Activated T-helper 9 cell treated with anti-CD3 and anti-CD28 coated beads, Interleukin-2, amount 50 U/mL, for 16 hours (primary cell): ENCODE results near the gene DUSP1.
"Not testable (repeated sequence)": the region's sequence is repeated elsewhere in the genome, so short reads cannot be mapped to it uniquely, and the experiment has no call there.

Experiments
- DNase-seq: peaks from one replicate; pipeline ENCODE4 v3.0.0-alpha.2; 2020; ENCODE audit warnings: low read depth

Gene DUSP1

DNA sequence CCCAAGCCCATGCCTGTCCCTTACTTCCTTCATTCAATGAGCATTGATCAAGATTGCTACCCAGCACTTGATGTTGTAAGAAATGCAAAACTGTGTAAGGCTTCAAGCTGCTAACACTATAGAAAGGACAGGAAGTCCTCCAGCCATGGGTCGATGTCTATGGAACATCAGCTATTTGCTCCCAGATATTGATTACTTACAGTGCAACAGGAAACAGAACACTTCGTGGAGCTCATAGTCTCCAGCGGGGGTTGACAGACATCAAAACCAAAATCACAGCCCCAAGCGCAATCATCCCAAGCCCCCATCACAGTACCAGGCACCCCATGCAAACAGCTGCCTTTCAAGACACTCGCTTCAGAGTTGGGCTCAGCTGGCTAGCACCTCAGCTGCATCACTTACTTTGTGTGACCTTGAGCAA lies 26.8 kb upstream of the DUSP1 start:
- DNase-seq = no peak

DNA sequence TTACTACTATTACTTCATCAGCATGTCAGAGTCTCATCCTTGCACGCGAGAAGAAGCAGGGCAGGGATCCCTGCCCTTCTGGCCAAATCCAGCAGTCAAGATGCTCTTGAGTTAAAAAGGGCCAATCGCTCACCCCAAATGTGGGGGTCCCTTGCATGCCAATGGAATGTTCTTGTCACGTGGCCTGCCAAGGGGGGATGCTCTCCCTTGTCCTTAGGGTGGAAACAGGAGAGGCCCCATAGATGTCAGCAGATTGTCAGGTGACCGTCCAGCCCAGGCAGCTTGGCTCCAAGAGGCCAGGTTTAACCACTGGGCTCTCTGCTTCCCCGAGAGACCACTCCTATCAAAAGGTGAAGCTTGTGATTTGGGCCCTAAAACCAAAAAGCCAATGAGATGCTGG lies 25.3 kb upstream of the DUSP1 start:
- DNase-seq = no peak

DNA sequence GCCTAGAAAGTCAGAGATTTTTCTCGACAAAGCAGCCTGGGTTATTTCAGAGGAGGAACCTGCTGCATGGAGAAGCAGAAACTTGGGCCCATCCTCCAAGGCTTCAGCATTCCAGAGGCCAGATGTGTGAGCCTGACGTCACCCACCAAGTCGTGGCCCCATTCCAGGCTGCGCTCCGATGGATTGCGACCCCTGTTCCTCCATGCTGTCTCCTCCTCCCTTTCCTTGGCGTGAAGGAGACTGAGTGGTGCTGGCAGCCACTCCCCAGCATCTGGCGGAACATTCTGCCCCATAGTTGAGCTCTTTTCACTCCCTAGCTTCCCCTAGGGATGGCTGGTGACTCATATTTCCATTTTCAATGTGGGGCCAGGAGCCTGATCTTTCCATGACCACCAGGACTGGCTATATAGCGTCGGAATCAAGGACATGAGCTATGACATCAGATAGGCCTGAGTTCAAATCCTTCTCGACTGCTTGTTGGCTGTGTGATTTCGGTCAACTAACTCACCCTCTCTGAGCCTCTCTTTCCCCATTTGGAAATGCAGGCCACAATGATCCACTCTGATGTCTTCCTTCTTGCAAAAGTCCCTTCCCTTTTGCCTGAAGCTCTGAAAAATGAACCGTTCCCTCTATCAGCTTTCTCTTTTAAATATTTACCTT lies 24.5 kb upstream of the DUSP1 start:
- no peak for DNase-seq

DNA sequence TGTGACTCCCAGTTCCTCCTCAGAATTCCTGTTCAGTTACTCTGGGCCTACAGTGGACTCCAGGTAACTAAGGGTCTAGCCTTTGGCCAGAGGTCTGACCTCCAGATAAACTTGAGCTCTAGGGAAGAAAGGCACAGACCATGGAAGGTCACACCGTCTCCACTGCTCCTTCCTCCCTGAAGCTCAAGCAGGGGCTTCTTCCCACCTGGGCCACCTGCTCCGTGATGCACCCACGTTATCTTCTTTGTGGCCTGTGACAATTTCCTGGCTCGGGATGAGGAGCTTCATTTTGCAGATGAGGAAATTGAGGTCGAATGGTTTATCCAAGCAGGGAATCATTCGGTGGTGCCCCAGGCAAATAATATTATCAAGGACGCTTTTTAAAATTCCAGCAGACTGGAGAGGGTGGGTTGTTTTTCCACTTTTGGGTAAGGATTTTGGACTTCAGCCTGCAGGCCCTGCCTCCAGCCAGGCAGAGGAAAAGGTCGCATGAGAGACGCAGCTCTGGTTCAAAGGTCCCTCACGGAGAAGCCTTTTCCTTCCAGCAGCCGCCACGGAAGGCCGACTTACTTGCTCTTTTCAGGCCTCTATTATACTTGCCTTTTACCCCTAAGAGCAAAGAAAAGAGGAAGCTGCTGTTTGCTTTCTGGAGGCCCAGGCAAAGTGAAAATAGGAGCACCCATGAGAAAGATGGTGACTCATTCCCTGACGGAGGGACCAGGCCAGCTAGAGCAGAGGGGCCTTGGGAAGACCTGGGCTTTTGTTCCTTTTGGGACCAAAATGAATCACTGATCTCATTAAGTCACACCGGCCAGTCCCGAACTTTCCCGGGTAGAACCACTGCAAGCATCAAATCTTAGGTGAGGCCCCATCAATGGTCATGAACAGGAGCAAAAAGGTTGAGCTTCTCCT lies 22.8 kb upstream of the DUSP1 start:
- no peak for DNase-seq

DNA sequence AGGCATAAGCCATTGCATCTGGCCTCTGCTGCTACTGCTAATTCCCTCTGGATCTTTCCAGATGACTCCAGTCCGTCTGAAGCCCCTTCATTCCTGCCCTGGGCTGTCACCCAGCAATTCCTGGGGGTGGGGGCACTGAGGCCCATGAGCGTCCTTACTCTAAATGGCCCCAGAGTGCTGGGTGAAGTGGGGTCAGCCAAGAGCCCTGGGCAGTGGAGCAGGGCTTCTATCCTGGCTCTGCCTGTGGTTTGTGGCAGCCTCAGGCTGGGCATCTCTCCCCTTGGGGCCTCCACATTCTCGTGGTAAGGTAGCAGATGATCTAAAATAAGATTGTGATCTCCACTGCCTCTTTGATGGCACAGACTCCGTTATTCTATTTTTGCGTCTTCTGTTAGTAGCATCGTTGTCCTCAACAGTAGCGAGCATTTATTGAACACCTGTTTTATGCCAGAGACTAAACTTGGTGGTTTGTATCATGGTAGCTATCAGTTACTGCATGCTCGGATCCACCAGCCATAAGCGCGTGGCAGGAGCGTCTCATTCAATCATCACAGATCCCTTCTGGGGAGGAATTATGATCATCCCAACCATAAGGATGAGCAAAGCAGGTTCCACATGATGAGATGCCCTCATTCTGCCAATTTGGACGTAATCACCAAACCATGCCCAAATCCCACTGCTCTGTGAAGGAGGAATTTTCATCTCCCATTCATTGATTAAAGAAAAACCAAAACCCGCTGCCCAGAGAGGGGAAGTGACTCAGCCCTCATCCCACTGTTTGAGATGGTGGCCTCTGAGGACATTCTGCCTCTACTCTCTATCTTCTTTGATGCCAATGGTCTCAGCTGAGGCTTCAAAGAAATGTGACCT lies 21.9 kb upstream of the DUSP1 start:
- DNase-seq = no peak

DNA sequence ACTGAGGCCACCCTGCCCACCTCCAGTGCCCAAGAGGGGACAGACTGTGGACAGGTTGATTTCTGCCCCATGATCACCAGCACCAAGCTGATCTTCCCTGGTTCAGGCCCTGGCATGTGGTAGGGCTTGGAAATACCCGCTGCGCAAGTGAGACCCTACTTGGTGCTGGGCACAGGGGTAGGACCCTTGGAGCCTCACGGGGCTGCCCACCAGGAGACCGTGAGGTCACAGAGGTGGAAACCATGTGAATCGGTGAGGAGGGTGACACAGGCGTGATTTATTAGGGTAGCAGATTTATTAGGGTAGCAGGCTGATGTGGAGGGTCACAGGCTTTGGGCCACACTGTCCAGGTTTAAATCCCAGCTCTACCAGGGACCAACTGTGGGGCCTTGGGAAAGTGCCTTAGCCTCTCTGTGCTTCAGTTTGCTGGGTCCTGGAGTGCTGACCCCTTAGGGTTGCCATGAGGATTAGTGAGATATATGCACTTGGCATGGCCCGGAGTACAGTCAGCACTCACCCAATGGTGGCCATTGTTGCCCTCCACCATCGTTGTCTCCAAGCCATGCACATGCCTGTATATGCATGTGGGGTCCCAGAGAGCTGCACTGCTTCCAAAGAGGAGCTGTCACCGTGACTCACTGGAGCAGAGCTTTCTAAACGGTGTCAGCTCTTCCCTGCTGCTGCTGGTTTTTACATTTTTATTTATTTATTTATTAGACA lies 20.9 kb upstream of the DUSP1 start:
- DNase-seq = no peak

DNA sequence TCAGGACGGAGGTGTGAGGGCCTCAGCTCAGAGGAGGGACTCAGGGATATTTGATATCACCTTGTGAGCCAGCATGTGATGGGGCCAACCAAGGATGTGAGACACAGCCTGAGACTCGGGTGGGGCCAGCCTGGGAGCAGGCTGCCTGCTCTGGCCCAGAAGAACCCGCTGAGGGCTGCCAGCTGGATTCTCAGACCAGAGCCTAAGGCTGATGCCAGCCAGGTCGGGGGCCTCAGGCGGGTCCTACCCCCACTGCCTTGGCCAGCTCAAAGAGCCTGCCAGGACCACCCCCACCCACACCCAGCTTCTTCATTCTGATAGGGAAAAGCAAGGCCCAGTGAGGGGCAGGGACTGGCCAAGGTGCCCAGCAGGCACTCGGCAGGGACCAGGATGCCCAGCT lies 20.3 kb upstream of the DUSP1 start:
- DNase-seq = no peak

DNA sequence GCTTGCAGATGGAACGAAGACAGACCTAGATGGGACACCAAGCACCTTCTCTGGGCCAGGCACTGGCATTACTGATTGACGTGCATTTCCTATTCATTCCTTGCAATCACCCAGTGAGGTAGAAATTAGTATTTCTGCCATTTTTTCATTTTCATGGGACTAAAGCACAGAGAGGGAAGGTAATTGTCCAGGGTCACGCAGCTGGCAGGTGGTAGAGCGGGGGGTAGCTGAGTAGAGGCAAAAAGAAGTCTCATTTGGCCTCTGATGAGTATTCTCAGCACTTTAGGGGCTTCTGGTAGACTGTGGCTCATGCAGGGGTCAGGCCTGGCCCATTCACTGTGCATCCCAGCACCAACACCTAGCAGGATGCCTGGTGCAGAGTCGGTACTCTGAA lies 19.5 kb upstream of the DUSP1 start:
- DNase-seq = no peak

DNA sequence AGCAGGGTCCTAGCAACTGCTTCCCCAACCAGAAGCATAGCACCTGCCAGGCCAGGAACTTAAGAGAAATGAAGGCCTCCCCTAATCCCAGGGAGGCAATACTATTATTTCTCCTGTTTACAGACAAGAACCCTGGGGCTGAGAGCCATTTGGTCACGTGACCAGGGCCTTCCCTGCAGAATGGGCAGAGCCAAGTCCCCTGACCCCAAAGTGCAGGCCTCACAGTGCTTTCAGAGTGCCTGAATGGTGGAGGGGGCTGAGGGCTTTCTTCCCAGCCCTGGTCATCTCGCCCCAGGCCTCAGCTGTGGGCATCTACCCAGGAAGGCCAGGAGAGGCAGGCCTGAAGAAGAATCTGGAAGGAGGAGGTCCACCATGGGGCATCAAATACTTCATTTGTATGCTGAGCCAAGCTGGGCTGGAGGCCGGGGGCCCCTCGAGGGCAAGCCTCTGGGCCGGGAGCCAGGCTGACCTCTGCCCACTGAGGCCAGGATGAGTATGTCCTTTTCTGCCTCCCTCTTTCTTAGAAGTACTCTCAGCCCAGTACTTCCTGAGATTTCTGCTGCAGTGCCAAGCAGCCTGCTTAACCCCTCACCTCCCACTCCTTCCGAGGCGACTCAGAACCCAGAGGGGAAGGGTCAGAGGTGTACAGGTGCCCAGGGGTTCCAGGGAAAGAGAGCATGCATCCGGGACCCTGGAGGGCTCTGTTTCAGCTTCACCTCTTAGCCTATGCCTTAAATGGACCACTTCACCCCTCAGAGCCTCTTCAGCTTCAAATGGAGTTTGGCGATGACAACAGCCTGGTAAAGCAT lies 18.9 kb upstream of the DUSP1 start:
- DNase-seq = no peak

DNA sequence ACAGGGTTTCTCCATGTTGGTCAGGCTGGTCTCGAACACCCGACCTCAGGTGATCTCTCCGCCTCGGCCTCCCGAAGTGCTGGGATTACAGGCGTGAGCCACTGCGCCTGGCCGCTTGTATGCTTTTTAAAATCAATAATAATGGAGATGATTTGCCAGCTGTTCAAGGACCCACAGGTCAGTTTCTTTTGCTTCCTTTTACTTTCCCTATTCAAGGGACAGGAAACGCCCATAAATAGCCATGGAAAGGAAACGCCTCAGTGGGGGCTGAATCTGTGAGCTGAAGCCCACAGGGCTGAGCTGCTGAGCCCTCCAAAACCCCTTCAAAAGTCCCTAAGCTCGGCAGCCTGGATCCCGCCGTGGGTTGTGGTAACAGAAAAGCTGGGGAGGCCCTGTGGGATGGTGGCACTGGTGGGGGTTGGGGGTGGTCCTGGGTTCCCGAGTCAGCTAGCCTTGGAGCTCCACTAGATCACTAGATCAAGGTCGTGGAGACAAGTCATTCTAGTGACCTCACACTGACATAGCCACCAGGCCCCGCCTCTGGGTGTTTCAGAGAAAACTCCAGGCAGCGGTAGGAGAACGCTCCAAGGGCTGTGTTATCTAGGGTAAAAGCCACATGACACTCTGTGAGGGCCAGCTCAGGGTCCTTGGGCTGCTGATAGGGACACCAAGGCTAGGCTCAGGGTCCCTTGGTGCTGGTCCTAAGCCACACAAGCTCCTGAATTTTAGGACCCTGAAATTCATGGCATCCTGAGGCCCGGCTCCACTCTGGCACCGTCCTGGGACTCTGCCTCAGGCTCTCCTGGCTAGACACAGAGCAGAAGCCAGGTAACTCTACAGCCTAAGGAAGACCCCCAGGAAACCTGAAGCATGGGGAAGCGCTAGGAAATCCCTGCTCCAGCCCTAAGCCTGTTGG lies 18.0 kb upstream of the DUSP1 start:
- no peak for DNase-seq

DNA sequence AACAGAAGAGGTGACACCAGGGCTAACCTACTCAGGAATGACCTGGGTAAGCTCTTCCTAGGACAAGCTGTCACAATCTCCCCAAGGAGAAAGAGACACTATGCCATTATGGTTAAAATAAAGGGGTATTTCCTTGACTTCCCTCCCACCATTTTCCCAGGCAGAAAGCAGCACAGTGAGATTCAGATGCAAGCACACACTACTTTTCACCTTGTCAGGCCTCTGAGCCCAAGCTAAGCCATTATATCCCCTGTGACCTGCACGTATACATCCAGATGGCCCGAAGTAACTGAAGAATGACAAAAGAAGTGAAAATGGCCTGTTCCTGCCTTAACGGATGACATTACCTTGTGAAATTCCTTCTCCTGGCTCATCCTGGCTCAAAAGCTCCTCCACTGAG lies 16.5 kb upstream of the DUSP1 start:
- not testable (repeated sequence) for DNase-seq

DNA sequence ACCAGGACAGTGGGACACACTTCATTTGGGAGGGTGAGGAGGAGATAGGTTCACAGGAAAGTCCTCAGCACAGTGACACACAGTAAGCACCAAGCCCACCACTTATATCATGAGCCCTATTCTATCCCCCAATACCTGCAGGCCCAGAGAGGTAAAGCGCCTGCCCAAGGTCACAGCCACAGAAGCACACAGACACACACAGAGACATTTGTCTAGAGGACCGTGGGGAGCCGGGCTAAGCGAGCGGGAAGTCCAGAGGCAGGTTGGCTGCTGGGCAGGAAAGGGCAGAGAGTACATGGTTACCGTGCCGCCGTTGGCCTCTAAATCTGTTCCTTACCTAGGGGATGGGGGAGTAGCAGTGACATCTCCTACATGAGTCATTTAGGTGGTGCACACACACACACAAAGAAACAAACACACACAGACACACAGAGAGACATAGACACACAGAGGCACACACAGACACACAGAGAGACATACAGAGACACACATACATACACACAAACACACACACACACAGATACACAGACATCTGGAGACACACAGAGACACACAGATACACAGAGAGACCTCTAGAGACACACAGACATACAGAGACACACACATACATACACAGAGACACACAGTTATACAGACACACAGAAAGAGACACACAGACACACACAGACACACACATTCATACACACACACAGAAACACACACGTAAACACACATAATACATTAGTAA lies 15.9 kb upstream of the DUSP1 start:
- DNase-seq = no peak

DNA sequence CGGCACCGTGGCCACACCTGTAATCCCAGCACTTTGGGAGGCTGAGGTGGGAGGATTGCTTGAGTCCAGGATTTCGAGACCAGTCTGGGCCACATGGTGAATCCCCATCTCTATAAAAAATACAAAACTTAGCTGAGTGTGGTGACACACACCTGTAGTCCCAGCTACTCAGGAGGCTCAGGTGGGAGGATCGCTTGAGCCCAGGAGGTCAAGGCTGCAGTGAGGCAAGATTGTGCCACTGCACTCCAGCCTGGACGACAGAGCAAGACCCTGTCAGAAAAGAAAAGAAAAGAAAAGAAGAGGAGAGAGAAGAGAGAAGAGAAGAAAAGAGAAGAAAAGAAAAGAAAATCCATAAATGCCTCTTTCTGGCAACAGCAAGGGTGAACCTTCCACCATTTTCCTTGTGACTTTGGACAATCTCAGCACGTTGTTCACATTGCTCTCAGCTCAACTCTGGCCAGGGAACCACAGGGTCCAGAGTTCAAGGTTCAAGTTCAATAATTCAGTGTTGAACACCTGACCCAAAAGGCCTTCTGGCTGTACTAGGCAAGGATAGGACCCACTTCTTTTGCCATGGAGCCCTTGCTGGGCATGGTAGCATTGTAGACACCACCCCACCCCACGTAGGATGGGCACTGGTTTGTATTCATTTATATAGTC lies 14.6 kb upstream of the DUSP1 start:
- DNase-seq = no peak

DNA sequence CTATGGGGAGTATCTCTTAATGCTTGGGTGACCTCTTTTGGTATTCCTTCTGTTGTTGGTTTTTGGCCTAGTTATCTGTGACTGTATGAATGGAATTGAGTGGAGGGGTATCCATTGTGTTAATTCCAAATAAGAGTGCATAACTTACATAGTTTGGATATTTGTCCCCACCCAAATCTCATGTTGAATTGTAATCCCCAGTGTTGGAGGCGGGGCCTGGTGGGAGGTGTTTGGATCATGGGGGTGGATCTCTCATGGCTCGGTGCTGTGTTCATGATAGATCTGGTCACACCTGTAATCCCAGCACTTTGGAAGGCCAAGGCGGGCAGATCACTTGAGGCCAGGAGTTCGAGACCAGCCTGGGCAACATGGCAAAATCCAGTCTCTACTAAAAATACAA lies 13.2 kb upstream of the DUSP1 start:
- DNase-seq = not testable (repeated sequence)

DNA sequence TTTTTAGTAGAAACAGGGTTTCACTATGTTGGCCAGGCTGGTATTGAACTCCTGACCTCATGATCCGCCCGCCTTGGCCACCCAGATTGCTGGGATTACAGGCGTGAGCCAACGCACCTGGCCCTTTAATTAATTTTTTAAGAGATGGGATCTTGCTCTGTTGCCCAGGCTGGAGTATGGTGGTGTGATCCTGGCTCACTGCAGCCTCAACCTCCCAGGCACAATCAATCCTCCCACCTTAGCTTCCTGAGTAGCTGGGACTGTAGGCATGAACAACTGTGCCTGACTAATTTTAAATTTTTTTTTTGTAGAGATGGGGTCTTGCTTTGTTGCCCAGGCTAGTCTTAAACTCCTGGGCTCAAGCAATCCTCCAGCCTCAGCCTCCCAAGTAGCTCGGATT lies 12.3 kb upstream of the DUSP1 start:
- not testable (repeated sequence) for DNase-seq

DNA sequence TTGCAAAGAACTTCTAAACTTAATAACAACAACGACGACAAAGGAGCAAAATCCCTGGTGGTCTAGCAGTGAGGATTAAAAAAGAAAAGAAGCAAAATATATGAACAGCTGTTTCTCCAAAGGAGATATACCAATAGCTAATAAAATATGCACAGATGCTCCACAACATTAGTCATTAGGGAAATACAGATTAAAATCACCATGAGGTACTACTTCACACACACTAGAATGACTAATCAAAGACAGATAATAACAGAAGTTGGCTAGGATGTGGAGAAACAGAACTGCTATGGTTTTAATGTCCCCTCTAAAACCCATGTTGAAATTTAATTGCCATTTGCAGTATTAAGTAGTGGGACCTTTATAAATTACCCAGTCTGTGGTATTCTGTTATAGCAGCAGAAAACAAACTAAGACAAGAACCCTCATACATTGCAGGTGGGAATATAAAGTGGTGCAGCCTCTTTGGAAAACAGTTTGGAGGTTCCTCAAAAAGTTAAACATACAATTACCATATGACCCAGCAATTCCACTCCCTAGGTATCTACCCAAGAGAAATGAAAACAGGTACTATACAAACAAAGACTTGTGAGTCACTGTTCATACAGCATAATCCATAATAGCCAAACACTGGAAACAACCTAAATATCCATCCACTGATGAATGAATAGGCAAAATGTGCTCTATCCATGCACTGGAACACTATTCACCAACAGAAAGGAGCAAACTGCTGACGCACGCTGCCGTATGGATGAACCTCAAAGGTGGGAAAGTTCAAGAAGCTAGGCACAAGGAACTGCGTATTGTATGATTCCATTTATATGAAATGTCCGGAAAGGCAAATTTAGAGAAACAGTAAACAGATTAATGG lies 11.4 kb upstream of the DUSP1 start:
- no peak for DNase-seq

DNA sequence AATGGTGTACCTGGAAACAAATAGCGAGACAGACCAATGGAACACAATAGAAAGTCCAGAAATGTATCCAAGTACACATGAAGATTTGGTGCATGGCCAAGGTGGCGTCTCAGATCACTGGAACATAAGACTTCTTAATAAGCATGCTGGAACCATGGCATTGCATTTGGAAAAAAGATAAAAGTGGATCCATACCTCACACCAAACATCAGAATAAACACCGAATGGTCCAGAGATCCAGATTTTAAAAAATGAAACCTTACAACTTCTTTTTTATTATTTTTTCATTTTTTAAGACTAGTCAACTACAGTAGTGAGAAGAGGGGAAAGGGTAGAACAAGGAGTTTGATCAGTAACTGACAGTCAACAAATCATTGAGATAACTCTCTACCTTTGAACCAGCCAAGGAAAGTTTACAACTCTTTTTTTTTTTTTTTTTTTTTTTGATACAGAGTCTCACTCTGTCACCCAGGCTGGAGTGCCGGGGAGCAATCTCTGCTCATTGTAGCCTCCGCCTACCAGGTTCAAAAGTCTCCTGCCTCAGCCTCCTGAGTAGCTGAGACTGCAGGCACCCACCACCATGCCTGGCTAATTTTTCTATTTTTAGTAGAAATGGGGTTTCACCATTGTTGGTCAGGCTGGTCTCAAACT lies 8.8 kb upstream of the DUSP1 start:
- no peak for DNase-seq
